ENCODE measurements around the gene CDS1.

CDS1 gene

DNA sequence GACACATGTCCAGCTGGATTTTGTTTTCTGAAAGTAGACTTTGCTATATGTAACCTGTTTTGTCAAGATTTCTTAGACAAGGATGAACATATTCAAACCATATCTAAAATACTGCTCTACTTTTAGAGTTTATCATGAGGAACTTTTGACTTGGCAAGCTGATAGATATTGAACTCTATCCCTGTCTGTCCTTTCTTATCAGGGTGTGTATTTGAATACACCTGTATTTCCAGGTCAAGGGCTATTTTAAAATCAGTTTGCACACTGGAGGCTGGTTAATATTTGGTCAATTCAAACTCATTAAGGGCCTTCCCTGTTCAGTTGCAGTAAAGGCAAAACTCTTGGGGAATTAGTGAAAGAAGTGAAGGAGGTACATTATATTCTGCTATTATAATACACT lies 2.3 kb downstream of the CDS1 start:
- Histone ChIP-seq H3K4me1 (ENCODE audit: control insufficient read depth in 1 of 2, insufficient read depth in 1 of 2, low read depth in 1 of 2, low read length in 1 of 2) (peaks cover 9 to 22% of the 10 kb centered on the region in 2 experiments), H3K9me3 (no peaks in the 10 kb centered on the region), H3K27ac (no peak overlapping the region), H3K27me3 (peaks cover 83% of the 10 kb centered on the region), H3K4me3 (ENCODE audit: low read depth in 1 of 2, low read length in 1 of 2) (no peak overlapping the region), H3K36me3 (no peaks in the 10 kb centered on the region)
- TF ChIP-seq, protein P1, sequence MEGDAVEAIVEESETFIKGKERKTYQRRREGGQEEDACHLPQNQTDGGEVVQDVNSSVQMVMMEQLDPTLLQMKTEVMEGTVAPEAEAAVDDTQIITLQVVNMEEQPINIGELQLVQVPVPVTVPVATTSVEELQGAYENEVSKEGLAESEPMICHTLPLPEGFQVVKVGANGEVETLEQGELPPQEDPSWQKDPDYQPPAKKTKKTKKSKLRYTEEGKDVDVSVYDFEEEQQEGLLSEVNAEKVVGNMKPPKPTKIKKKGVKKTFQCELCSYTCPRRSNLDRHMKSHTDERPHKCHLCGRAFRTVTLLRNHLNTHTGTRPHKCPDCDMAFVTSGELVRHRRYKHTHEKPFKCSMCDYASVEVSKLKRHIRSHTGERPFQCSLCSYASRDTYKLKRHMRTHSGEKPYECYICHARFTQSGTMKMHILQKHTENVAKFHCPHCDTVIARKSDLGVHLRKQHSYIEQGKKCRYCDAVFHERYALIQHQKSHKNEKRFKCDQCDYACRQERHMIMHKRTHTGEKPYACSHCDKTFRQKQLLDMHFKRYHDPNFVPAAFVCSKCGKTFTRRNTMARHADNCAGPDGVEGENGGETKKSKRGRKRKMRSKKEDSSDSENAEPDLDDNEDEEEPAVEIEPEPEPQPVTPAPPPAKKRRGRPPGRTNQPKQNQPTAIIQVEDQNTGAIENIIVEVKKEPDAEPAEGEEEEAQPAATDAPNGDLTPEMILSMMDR (IDR thresholded peaks at IDR 0.05), result no peak

- Histone ChIP-seq H3K27ac (no peak overlapping the region), H3K27me3 (peaks cover 32% of the 10 kb centered on the region), H3K36me3 (no peaks in the 10 kb centered on the region), H3K4me3 (ENCODE audit: low read depth in 1 of 2, low read length in 1 of 2) (no peak overlapping the region), H3K9me3 (no peaks in the 10 kb centered on the region), H3K4me1 (ENCODE audit: control insufficient read depth in 1 of 2, insufficient read depth in 1 of 2, low read depth in 1 of 2, low read length in 1 of 2) (no peaks in the 10 kb centered on the region)
- TF ChIP-seq, protein P1 (IDR thresholded peaks at IDR 0.05), result no peak
Observed at GRCh38 chr4:84594724-84595123, 11.8 kb downstream of the CDS1 start.

- H3K4me1 ChIP-seq (ENCODE audit: control insufficient read depth in 1 of 2, insufficient read depth in 1 of 2, low read depth in 1 of 2, low read length in 1 of 2), result no peaks in the 10 kb centered on the region
- no peak overlapping the region for H3K4me3 ChIP-seq (ENCODE audit: low read depth in 1 of 2, low read length in 1 of 2)
- no peak overlapping the region for H3K27ac ChIP-seq
- H3K36me3 ChIP-seq, result no peaks in the 10 kb centered on the region
- H3K27me3 ChIP-seq, result peaks cover 14% of the 10 kb centered on the region
- TF ChIP-seq, protein P1 (IDR thresholded peaks at IDR 0.05), result no peak
- H3K9me3 ChIP-seq, result no peaks in the 10 kb centered on the region
Observed at GRCh38 chr4:84596826-84597225, 13.9 kb downstream of the CDS1 start.

DNA sequence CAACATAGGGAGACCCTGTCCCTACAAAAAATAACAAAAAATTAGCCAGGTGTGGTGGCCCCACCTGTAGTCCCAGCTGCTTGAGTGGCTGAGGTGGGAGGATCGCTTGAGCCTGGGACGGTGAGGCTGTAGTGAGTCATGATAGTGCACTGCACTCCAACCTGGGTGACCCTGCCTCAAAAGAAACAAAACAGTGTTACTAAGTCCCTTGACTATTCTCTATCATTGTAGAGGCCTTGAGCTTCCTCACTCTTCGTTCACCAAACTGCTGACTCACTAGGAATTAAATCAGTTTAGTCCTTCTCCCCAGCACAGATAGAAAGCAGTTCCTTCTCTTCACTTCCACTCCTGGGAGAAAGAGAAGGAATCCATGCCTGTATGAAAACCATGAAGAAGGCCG lies 14.5 kb downstream of the CDS1 start:
- no peak overlapping the region for H3K27ac ChIP-seq
- no peaks in the 10 kb centered on the region for H3K9me3 ChIP-seq
- H3K27me3 ChIP-seq, result peaks cover 11% of the 10 kb centered on the region
- TF ChIP-seq, protein P1 (IDR thresholded peaks at IDR 0.05), result no peak
- no peaks in the 10 kb centered on the region for H3K36me3 ChIP-seq
- H3K4me1 ChIP-seq (ENCODE audit: control insufficient read depth in 1 of 2, insufficient read depth in 1 of 2, low read depth in 1 of 2, low read length in 1 of 2), result no peaks in the 10 kb centered on the region
- H3K4me3 ChIP-seq (ENCODE audit: low read depth in 1 of 2, low read length in 1 of 2), result no peak overlapping the region

- H3K4me1 ChIP-seq (ENCODE audit: control insufficient read depth in 1 of 2, insufficient read depth in 1 of 2, low read depth in 1 of 2, low read length in 1 of 2), result no peaks in the 10 kb centered on the region
- H3K9me3 ChIP-seq, result no peaks in the 10 kb centered on the region
- TF ChIP-seq, protein P1 (IDR thresholded peaks at IDR 0.05), result no peak
- H3K27ac ChIP-seq, result no peak overlapping the region
- no peak overlapping the region for H3K4me3 ChIP-seq (ENCODE audit: low read depth in 1 of 2, low read length in 1 of 2)
- H3K27me3 ChIP-seq, result peaks cover 10% of the 10 kb centered on the region
- H3K36me3 ChIP-seq, result no peaks in the 10 kb centered on the region
Observed at GRCh38 chr4:84606645-84607044, 23.7 kb downstream of the CDS1 start.

DNA sequence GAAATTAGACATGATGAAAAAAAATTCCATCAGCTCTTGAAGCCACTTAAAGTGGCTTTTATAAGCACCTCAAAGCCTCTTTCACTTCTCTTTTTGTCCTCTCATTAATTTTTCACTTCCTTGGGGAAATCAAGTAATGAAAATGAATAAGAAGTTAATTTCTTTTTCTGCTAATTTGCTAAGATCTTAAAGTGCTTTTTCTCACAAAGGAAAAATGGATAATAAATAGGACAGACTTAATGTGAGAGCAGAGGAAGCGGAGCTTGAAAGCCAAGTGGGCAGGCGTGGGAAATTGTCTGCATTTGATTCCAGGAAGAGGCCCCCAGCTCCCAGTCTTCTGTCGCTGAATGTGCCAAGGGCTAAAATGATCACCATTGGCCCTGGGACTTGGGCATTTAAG lies 28.6 kb downstream of the CDS1 start:
- H3K27me3 ChIP-seq, result peaks cover under 1% of the 10 kb centered on the region
- no peaks in the 10 kb centered on the region for H3K4me1 ChIP-seq (ENCODE audit: control insufficient read depth in 1 of 2, insufficient read depth in 1 of 2, low read depth in 1 of 2, low read length in 1 of 2)
- no peaks in the 10 kb centered on the region for H3K9me3 ChIP-seq
- TF ChIP-seq, protein P1 (IDR thresholded peaks at IDR 0.05), result no peak
- H3K36me3 ChIP-seq, result no peaks in the 10 kb centered on the region
- H3K4me3 ChIP-seq (ENCODE audit: low read depth in 1 of 2, low read length in 1 of 2), result no peak overlapping the region
- no peak overlapping the region for H3K27ac ChIP-seq
